Neuron (in vitro differentiated cells): ENCODE data around the gene GLDC.

Experiments
- H2AFZ ChIP-seq: one replicate; pipeline ENCODE4 v1.6.1; 2013; ENCODE audit warnings: low read depth, mild to moderate bottlenecking, inconsistent platforms, low read length, moderate library complexity
- H3K27me3 ChIP-seq: one replicate; pipeline ENCODE4 v1.6.1; 2013; ENCODE audit warnings: low read length; ENCODE audit not compliant: insufficient read depth
- H3K36me3 ChIP-seq: one replicate; pipeline ENCODE4 v1.6.1; 2013; ENCODE audit warnings: low read length; ENCODE audit not compliant: insufficient read depth
- H3K4me1 ChIP-seq: one replicate; pipeline ENCODE4 v1.6.1; 2013; ENCODE audit warnings: low read length; ENCODE audit not compliant: insufficient read depth
- H3K4me3 ChIP-seq: 2 replicates; pipeline ENCODE4 v1.5.1; 2013; ENCODE audit warnings: mild to moderate bottlenecking, low read length, moderate library complexity
- H3K9me3 ChIP-seq: one replicate; pipeline ENCODE4 v1.6.1; 2013; ENCODE audit warnings: low read length

Gene GLDC

DNA sequence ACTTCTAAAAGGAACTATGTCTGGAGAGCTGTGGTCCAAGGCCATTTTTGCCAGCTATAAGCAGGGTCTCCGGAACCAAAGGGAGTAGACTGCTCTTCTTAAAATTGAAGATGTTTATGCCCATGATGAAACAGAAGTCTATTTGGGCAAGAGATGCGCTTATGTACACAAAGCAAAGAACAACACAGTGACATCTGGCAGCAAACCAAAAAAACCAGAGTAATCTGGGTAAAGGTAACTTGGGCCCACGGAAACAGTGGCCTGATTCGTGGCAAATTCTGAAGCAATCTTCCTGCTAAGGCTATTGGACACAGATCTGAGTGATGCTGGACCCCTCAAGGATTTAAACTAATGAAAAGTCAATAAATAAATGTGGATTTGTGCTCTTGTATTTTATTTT, 29.7 kb upstream of the GLDC start:
- peaks cover under 1% of the 10 kb centered on the region for H3K4me1 ChIP-seq
- no peaks in the 10 kb centered on the region for H3K27me3 ChIP-seq
- H3K9me3 ChIP-seq, result no peaks in the 10 kb centered on the region
- H3K36me3 ChIP-seq, result peaks cover 3% of the 10 kb centered on the region
- H3K4me3 ChIP-seq, result no peak overlapping the region
- H2AFZ ChIP-seq, result no peak overlapping the region

- Histone ChIP-seq H2AFZ (no peak overlapping the region), H3K4me1 (no peaks in the 10 kb centered on the region), H3K36me3 (peaks cover 3% of the 10 kb centered on the region), H3K4me3 (no peak overlapping the region), H3K9me3 (no peaks in the 10 kb centered on the region), H3K27me3 (no peaks in the 10 kb centered on the region)
Observed at GRCh38 chr9:6673326-6674025, 27.9 kb upstream of the GLDC start.

DNA sequence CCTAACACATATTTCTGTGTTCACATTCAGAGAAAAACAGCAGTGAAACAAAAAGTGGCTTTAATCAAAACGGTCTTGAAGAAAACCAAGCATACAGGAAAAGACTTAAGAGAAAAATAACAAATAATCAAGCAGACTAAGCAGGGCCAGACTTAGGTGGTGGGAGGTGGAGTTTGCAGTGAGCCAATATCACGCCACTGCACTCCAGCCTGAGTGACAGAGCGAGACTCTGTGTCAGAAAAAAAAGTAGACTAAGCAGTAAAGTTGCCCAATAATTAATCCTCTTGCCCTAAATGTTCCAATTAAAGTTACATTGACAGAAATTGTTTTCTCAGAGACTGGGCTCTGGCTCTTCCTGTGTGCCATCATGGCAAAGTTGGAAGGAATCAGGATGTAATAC, 26.6 kb upstream of the GLDC start:
- no peaks in the 10 kb centered on the region for H3K27me3 ChIP-seq
- H3K9me3 ChIP-seq, result no peaks in the 10 kb centered on the region
- H3K4me1 ChIP-seq, result no peaks in the 10 kb centered on the region
- peaks cover 3% of the 10 kb centered on the region for H3K36me3 ChIP-seq
- no peak overlapping the region for H3K4me3 ChIP-seq
- no peak overlapping the region for H2AFZ ChIP-seq

DNA sequence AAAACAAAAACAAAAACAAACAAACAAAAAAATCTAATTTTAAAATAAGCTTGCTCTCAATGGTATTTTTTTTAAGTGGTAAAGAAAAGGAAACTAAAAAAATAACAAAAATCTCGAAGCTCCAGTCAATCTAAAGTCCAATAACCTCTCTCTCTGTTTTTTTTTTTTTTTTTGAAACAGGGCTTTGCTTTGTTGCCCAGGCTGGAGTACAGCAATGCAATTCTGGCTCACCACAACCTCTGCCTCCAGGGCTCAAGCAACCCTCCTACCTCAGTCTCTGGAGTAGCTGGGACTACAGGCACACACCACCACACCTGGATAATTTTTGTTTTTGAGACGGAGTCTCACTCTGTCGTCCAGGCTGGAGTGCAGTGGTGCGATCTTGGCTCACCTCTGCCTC, 25.9 kb upstream of the GLDC start:
- Histone ChIP-seq H3K4me1 (no peaks in the 10 kb centered on the region), H3K36me3 (peaks cover 3% of the 10 kb centered on the region), H2AFZ (no peak overlapping the region), H3K4me3 (no peak overlapping the region), H3K27me3 (no peaks in the 10 kb centered on the region), H3K9me3 (no peaks in the 10 kb centered on the region)

- Histone ChIP-seq H3K4me3 (no peak overlapping the region), H3K4me1 (no peaks in the 10 kb centered on the region), H2AFZ (no peak overlapping the region), H3K36me3 (peaks cover 2% of the 10 kb centered on the region), H3K9me3 (no peaks in the 10 kb centered on the region), H3K27me3 (no peaks in the 10 kb centered on the region)
Observed at GRCh38 chr9:6669881-6670280, 24.4 kb upstream of the GLDC start.

DNA sequence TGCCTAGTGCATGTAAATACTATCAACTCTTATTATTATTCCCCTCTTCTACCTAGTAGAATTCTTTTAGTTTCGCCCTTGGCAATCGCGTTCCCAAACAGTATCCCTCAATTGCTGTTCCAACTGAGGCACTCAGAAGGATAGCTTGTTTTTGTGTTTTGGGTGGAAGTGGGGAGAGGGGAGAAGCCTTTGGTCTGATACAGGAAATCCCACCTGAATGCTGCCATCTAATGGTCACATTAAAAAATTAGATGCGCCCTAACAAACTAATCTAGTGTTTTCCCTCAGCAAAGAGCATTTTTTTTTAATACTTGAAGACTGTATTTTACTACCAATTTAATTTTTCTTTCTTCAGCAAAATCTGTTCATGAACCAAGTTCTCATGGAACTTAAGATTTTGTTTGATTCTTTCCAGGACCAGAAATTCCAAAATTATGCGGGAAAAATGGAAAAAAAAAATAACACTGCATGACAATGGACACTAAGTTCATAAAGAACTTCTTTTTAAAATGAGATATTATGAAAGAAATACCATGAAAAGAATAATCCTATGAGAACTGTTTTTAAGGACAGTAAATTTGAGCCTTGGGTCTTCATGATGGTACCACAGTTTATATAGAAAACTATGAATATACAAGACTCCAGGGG, 22.2 kb upstream of the GLDC start:
- Histone ChIP-seq H3K4me1 (no peaks in the 10 kb centered on the region), H2AFZ (no peak overlapping the region), H3K27me3 (no peaks in the 10 kb centered on the region), H3K36me3 (peaks cover 2% of the 10 kb centered on the region), H3K4me3 (no peak overlapping the region), H3K9me3 (no peaks in the 10 kb centered on the region)

GRCh38 chr9:6667080-6667479, 21.6 kb upstream of the GLDC start:
- Histone ChIP-seq H3K9me3 (no peaks in the 10 kb centered on the region), H2AFZ (no peak overlapping the region), H3K4me1 (no peaks in the 10 kb centered on the region)

DNA sequence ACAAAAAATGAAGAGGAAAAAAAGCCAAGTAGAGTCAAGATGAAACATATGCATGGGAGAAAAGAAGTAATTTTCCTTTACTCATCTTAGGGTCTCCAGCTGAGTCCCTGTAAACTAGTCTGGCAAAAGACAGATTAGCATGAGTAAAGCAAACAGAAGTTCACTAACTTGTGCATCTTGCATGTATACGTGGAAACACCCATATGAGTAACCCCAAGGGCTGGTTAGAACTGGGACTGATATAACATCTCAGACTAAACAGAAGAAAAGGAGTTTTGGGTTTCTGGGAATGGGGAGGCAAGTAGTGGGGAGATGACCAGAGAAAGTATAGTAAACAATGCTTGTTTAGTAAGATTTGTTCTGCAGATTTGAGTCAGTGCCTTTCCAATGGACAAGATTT, 20.1 kb upstream of the GLDC start:
- Histone ChIP-seq H3K36me3 (no peaks in the 10 kb centered on the region), H2AFZ (no peak overlapping the region), H3K4me1 (no peaks in the 10 kb centered on the region), H3K9me3 (no peaks in the 10 kb centered on the region), H3K27me3 (no peaks in the 10 kb centered on the region), H3K4me3 (no peak overlapping the region)

More at GRCh38 chr9:6667080-6667479, 21.6 kb upstream of the GLDC start:
- Histone ChIP-seq H3K4me3 (no peak overlapping the region), H3K27me3 (no peaks in the 10 kb centered on the region), H3K36me3 (peaks cover 2% of the 10 kb centered on the region)

- Histone ChIP-seq H3K36me3 (no peaks in the 10 kb centered on the region), H3K4me3 (no peak overlapping the region), H2AFZ (no peak overlapping the region), H3K9me3 (no peaks in the 10 kb centered on the region), H3K4me1 (no peaks in the 10 kb centered on the region), H3K27me3 (no peaks in the 10 kb centered on the region)
Observed at GRCh38 chr9:6664204-6664680, 18.7 kb upstream of the GLDC start.

GRCh38 chr9:6660512-6660911, 15.0 kb upstream of the GLDC start:
- no peak overlapping the region for H3K4me3 ChIP-seq
- no peaks in the 10 kb centered on the region for H3K9me3 ChIP-seq
- no peaks in the 10 kb centered on the region for H3K36me3 ChIP-seq
- no peaks in the 10 kb centered on the region for H3K27me3 ChIP-seq
- no peak overlapping the region for H2AFZ ChIP-seq
- no peaks in the 10 kb centered on the region for H3K4me1 ChIP-seq

DNA sequence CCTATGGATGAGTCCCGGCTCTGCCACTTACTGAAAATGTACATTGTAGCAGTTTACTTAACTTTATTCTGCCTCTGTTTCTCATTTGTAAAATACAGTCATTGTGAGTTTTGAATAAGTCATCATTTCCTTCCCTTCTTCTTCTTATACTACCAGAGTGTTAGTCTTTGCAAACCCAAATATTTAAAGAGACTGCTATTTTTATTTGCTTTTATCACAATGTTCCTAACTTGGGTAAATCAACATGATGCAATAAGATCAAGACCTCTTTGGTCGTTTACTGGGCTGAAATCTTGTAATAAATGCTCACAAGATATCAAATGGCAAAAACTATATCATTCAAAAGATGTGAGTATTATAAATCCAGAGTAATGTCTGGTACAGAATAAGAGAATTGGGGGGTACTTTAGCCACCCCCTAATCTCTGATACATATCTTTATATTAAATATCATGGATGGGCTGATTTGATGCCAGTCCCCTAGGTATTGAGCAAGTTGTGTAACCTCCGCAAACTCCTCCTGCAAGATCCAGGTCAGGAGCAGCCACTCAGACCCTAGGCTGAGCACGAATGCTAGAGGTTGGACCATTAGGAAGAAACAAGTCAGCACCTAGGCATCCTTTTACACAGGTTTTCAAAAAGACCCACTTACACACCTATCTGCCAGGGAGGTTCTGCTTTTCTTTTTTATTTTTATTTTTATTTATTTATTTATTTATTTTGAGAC, 13.3 kb upstream of the GLDC start:
- Histone ChIP-seq H3K4me3 (no peak overlapping the region), H3K9me3 (no peaks in the 10 kb centered on the region), H3K4me1 (no peaks in the 10 kb centered on the region), H2AFZ (no peak overlapping the region), H3K36me3 (no peaks in the 10 kb centered on the region), H3K27me3 (no peaks in the 10 kb centered on the region)

DNA sequence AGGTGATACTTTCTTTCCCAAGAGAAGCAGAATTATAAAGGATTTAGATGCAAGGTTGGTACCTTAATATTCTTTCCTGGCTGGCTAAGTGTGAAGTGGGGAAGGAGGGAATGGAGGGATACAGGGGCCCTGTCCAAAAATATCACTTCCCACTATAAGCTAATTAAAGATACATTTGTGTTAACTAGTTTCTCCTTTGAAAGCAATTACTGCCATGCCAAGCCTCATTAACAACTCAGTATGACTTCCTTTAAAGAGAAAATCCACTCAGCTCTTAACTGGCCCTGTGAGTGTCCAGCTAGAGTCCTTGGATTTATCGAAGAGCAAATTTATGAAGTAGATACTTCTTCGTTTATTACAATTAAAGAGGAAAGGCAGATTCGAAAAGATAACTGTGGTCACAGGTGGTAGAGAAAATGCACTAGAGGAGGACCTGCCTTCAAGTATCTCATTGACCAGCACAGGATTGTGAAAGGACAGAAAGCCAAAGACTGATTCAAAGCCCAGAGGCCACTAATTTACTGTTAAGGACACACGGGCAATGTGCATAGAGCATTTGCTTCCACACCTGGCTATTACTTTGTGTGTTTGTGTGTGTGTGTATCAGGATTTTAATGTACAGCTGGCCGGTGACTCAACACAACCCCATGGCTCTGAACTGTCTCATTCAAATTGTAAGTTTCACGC, 11.2 kb upstream of the GLDC start:
- no peaks in the 10 kb centered on the region for H3K27me3 ChIP-seq
- H2AFZ ChIP-seq, result no peak overlapping the region
- no peaks in the 10 kb centered on the region for H3K36me3 ChIP-seq
- no peaks in the 10 kb centered on the region for H3K4me1 ChIP-seq
- H3K9me3 ChIP-seq, result no peaks in the 10 kb centered on the region
- H3K4me3 ChIP-seq, result no peak overlapping the region

DNA sequence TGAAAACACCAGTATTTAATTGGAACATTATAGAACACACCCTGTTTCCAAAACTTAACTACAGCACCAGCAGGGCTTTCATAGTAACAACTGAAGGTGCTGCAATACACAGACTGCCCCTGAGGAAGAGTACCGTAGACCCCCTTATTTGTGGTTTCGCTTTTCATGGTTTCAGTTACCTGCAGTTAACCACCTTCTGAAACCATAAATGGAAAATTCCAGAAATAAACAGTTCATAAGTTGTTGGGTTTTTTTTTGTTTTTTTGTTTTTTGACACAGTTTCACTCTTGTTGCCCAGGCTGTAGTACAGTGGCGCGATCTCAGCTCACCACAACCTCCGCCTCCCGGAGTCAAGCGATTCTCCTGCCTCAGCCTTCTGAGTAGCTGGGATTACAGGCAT, 9.5 kb upstream of the GLDC start:
- Histone ChIP-seq H3K27me3 (no peaks in the 10 kb centered on the region), H3K9me3 (no peaks in the 10 kb centered on the region), H2AFZ (no peak overlapping the region), H3K36me3 (no peaks in the 10 kb centered on the region), H3K4me1 (no peaks in the 10 kb centered on the region), H3K4me3 (no peak overlapping the region)
